ENCODE results near the gene TMEM121.

The TMEM121 gene

GRCh38 chr14:105498430-105499255 lies 27.7 kb upstream of the TMEM121 start:
- no peak for DNase-seq

- no peak for DNase-seq
Observed at GRCh38 chr14:105499256-105500035, 26.9 kb upstream of the TMEM121 start.

- no peak for DNase-seq
Observed at GRCh38 chr14:105500036-105500725, 26.2 kb upstream of the TMEM121 start.

- no peak for DNase-seq
Observed at GRCh38 chr14:105500726-105501101, 25.7 kb upstream of the TMEM121 start.

- no peak for DNase-seq
Observed at GRCh38 chr14:105501504-105502291, 24.7 kb upstream of the TMEM121 start.

GRCh38 chr14:105502446-105503295 lies 23.7 kb upstream of the TMEM121 start:
- no peak for DNase-seq

- no peak for DNase-seq
Observed at GRCh38 chr14:105503296-105503640, 23.1 kb upstream of the TMEM121 start.

- no peak for DNase-seq
Observed at GRCh38 chr14:105503935-105504692, 22.3 kb upstream of the TMEM121 start.

- DNase-seq, result no peak
Observed at GRCh38 chr14:105505101-105505500, 21.3 kb upstream of the TMEM121 start.

- DNase-seq, result no peak
Observed at GRCh38 chr14:105507247-105507646, 19.1 kb upstream of the TMEM121 start.

GRCh38 chr14:105508069-105508468 lies 18.3 kb upstream of the TMEM121 start:
- DNase-seq, result no peak

GRCh38 chr14:105508601-105509000 lies 17.8 kb upstream of the TMEM121 start:
- DNase-seq, result no peak

GRCh38 chr14:105517096-105517495 lies 9.3 kb upstream of the TMEM121 start:
- no peak for DNase-seq

- DNase-seq, result no peak
Observed at GRCh38 chr14:105519946-105520698, 6.3 kb upstream of the TMEM121 start.

GRCh38 chr14:105525326-105525725 lies 1.1 kb upstream of the TMEM121 start:
- no peak for DNase-seq

GRCh38 chr14:105526776-105527380 lies 495 bp downstream of the TMEM121 start:
- DNase-seq, result no peak

- DNase-seq, result no peak
Observed at GRCh38 chr14:105527381-105527825, 1.0 kb downstream of the TMEM121 start.

- peak; percentile 70 for DNase-seq
Observed at GRCh38 chr14:105527826-105528585, 1.6 kb downstream of the TMEM121 start.
